Non-pigmented ciliary epithelial cell (primary cell): ENCODE data around the gene NDUFB10.
"Not testable (repeated sequence)": the region's sequence is repeated elsewhere in the genome, so short reads cannot be mapped to it uniquely, and the experiment has no call there.

Experiments
- DNase-seq: peaks from one replicate; pipeline ENCODE4 v3.0.0-alpha.2; 2010; ENCODE audit warnings: low read depth

NDUFB10 gene

GRCh38 chr16:1959269-1960039 is at the start of gene NDUFB10:
Gene NDUFB10 (plus strand): TSS chr16:1959538. CDS start chr16:1959625, 87 bp downstream.
- DNase-seq: no peak

- no peak for DNase-seq
Measured at GRCh38 chr16:1909561-1910231, 49.6 kb upstream of the NDUFB10 start.

GRCh38 chr16:1911467-1912214 is 47.7 kb upstream of the NDUFB10 start:
- no peak for DNase-seq

GRCh38 chr16:1912215-1912543 is 47.2 kb upstream of the NDUFB10 start:
- no peak for DNase-seq

GRCh38 chr16:1913327-1914083 is 45.8 kb upstream of the NDUFB10 start:
- no peak for DNase-seq

- no peak for DNase-seq
Measured at GRCh38 chr16:1914084-1914608, 45.2 kb upstream of the NDUFB10 start.

GRCh38 chr16:1914988-1915387 is 44.4 kb upstream of the NDUFB10 start:
- no peak for DNase-seq

GRCh38 chr16:1915732-1916639 is 43.4 kb upstream of the NDUFB10 start:
- DNase-seq: no peak

- DNase-seq: no peak
Measured at GRCh38 chr16:1916640-1916990, 42.7 kb upstream of the NDUFB10 start.

GRCh38 chr16:1917056-1917664 is 42.2 kb upstream of the NDUFB10 start:
- no peak for DNase-seq

- DNase-seq: no peak
Measured at GRCh38 chr16:1917665-1918350, 41.5 kb upstream of the NDUFB10 start.

GRCh38 chr16:1918351-1919326 is 40.7 kb upstream of the NDUFB10 start, which contains the start of gene HS3ST6:
Gene HS3ST6 (minus strand): TSS chr16:1918415. CDS start chr16:1918323, 92 bp downstream.
- DNase-seq: no peak

- no peak for DNase-seq
Measured at GRCh38 chr16:1919327-1919998, 39.9 kb upstream of the NDUFB10 start.

GRCh38 chr16:1920122-1920521 is 39.2 kb upstream of the NDUFB10 start:
- DNase-seq: not testable (repeated sequence)

- no peak for DNase-seq
Measured at GRCh38 chr16:1920727-1921171, 38.6 kb upstream of the NDUFB10 start.

- no peak for DNase-seq
Measured at GRCh38 chr16:1922357-1922756, 37.0 kb upstream of the NDUFB10 start.

- DNase-seq: no peak
Measured at GRCh38 chr16:1923299-1924034, 35.9 kb upstream of the NDUFB10 start.
